NB4 (cell line): ENCODE results near the gene SNX9.

Source experiments
- MYC ChIP-seq: IDR thresholded peaks from 2 replicates; pipeline ENCODE4 v1.6.1; 2011; ENCODE audit warnings: low read depth, low read length
- POLR2A ChIP-seq: IDR thresholded peaks from 2 replicates; pipeline ENCODE4 v1.6.1; 2011; ENCODE audit warnings: mild to moderate bottlenecking; ENCODE audit not compliant: insufficient read length; ENCODE audit errors: extremely low read depth
- TF ChIP-seq, protein P1 (sequence below): IDR thresholded peaks from one replicate; pipeline ENCODE4 v1.5.1; 2012; ENCODE audit warnings: low read depth, low read length
- TF ChIP-seq, protein P2 (sequence below): IDR thresholded peaks from 2 replicates; pipeline ENCODE4 v1.6.1; 2011; ENCODE audit warnings: low read depth, low read length

DNA sequence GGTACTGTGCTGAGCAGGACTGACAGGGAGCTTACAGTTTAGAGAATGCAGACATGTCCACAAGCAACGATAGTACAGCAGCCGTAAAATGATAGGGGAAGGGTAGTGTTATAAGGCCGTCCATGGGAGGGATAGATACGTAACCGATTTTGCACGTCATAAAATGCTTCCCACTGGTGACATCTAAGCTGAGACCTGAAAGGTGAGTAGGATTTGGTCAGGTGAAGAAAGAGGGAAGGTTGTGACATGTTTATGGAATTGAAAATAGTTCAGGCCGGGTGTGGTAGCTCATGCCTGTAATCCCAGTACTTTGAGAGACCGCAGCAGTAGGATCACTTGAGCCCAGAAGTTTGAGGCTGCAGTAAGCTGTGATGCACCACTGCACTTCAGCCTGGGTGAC is 25.6 kb downstream of the SNX9 start:
- TF ChIP-seq, protein P1, sequence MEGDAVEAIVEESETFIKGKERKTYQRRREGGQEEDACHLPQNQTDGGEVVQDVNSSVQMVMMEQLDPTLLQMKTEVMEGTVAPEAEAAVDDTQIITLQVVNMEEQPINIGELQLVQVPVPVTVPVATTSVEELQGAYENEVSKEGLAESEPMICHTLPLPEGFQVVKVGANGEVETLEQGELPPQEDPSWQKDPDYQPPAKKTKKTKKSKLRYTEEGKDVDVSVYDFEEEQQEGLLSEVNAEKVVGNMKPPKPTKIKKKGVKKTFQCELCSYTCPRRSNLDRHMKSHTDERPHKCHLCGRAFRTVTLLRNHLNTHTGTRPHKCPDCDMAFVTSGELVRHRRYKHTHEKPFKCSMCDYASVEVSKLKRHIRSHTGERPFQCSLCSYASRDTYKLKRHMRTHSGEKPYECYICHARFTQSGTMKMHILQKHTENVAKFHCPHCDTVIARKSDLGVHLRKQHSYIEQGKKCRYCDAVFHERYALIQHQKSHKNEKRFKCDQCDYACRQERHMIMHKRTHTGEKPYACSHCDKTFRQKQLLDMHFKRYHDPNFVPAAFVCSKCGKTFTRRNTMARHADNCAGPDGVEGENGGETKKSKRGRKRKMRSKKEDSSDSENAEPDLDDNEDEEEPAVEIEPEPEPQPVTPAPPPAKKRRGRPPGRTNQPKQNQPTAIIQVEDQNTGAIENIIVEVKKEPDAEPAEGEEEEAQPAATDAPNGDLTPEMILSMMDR, result no peak
- TF ChIP-seq POLR2A (no peak), MYC (no peak)
- TF ChIP-seq, protein P2, sequence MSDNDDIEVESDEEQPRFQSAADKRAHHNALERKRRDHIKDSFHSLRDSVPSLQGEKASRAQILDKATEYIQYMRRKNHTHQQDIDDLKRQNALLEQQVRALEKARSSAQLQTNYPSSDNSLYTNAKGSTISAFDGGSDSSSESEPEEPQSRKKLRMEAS, result no peak
